ENCODE data around the gene LPCAT2.

- TF ChIP-seq POLR2A (IDR thresholded peaks at IDR 0.05) = no peak
- TF ChIP-seq, protein P1, sequence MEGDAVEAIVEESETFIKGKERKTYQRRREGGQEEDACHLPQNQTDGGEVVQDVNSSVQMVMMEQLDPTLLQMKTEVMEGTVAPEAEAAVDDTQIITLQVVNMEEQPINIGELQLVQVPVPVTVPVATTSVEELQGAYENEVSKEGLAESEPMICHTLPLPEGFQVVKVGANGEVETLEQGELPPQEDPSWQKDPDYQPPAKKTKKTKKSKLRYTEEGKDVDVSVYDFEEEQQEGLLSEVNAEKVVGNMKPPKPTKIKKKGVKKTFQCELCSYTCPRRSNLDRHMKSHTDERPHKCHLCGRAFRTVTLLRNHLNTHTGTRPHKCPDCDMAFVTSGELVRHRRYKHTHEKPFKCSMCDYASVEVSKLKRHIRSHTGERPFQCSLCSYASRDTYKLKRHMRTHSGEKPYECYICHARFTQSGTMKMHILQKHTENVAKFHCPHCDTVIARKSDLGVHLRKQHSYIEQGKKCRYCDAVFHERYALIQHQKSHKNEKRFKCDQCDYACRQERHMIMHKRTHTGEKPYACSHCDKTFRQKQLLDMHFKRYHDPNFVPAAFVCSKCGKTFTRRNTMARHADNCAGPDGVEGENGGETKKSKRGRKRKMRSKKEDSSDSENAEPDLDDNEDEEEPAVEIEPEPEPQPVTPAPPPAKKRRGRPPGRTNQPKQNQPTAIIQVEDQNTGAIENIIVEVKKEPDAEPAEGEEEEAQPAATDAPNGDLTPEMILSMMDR (IDR thresholded peaks at IDR 0.05) = no peak
Observed at GRCh38 chr16:55622272-55622671, 113.4 kb downstream of the LPCAT2 start.
